ENCODE results near the gene SERPINA3.

SERPINA3 gene

DNA sequence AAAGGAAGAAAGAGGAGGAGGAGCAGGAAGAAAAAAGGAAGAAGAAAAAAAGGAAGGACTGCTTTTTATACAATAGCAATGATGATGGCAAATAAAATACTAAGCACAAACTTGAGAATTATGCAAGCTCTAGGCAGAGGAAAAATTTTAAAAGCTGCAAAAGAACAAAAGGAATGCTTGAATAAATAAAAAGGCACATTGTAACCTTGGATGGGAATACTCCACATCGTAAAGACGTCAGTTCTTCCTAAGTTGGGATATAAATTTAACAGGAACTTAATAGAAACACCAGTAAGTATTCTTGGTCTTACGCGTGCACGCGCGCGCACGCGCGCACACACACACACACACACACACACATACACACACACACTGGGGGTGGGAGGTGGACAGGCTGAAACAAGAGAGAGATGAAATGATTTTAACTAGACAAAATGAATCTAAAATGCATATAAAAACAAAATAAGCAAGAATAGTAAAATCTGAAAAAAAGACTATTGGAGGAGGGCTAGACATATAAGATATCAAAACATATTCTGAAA lies 43.0 kb downstream of the SERPINA3 start:
- FAIRE-seq (no peak), DNase-seq (ENCODE audit: insufficient read length, low spot score) (no peak)
- no peak for TF ChIP-seq POLR2A (IDR thresholded peaks at IDR 0.05; ENCODE audit: low read depth, low read length)

- FAIRE-seq = no peak
- no peak for TF ChIP-seq POLR2A (IDR thresholded peaks at IDR 0.05; ENCODE audit: low read depth, low read length)
- no peak for DNase-seq (ENCODE audit: insufficient read length, low spot score)
These were observed 43.9 kb downstream of the SERPINA3 start for GRCh38 chr14:94656043-94656442.

DNA sequence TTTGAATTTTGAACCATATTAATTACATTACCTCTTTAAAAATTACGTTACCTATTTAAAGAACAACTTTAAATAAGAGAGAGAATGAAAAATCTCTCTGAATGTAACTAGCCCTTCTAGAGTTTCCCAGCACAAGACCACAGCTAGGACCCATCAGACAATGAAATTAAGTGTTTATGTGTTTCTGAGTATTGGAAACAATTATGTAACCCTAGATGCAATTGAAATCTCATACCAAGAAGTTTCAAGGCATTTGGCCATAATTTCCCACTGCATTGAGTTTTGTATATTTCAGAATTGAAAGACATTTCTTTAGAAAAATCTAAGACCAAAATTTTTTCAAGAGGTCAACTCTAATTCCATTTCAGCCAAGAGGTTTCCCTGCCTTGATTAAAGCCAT lies 47.1 kb downstream of the SERPINA3 start:
- TF ChIP-seq POLR2A (IDR thresholded peaks at IDR 0.05; ENCODE audit: low read depth, low read length) = no peak
- FAIRE-seq (no peak), DNase-seq (ENCODE audit: insufficient read length, low spot score) (no peak)

- TF ChIP-seq POLR2A (IDR thresholded peaks at IDR 0.05; ENCODE audit: low read depth, low read length) = no peak
- no peak for FAIRE-seq
- no peak for DNase-seq (ENCODE audit: insufficient read length, low spot score)
These were observed 47.7 kb downstream of the SERPINA3 start for GRCh38 chr14:94659901-94660300.

- DNase-seq (ENCODE audit: insufficient read length, low spot score) (no peak), FAIRE-seq (no peak)
- no peak for TF ChIP-seq POLR2A (IDR thresholded peaks at IDR 0.05; ENCODE audit: low read depth, low read length)
These were observed 48.2 kb downstream of the SERPINA3 start for GRCh38 chr14:94660306-94660946.

- TF ChIP-seq POLR2A (IDR thresholded peaks at IDR 0.05; ENCODE audit: low read depth, low read length) = no peak
- FAIRE-seq (no peak), DNase-seq (ENCODE audit: insufficient read length, low spot score) (no peak)
These were observed 51.3 kb downstream of the SERPINA3 start for GRCh38 chr14:94663538-94663937.

DNA sequence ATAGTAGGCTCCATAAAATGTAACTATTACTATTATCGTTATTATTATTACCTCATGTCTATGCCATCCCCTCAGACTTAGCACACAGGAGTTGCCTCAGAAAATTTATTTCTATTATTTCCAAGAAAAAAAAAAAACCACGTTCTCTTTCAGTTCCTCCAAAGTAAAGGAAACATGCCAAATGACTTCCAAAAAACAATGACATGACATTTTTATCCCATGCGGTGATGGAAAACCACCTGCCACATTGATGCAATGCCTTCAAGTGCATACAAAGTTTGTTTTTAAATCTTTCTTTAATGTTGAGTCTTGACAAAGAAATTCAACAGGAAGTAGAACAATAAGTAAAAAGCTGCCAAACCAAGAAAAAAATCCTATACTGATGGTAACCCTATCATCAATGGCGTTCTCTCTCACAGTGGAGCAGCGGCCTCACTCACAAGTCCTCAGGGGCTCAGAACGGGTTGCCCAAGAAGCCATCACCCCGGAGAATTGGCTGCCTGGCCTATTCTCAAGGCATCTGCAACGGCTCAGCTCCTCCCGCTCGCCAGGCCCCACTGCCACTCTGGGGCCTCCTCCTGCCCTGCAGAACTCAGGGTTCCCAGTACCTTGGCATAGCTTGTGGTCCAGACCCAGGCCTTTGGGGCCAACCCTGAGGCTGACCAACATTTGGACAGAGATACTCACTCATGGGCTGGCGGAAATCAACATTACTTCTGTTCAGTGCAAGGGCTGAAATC lies 51.9 kb downstream of the SERPINA3 start:
- FAIRE-seq (no peak), DNase-seq (ENCODE audit: insufficient read length, low spot score) (no peak)
- no peak for TF ChIP-seq POLR2A (IDR thresholded peaks at IDR 0.05; ENCODE audit: low read depth, low read length)

DNA sequence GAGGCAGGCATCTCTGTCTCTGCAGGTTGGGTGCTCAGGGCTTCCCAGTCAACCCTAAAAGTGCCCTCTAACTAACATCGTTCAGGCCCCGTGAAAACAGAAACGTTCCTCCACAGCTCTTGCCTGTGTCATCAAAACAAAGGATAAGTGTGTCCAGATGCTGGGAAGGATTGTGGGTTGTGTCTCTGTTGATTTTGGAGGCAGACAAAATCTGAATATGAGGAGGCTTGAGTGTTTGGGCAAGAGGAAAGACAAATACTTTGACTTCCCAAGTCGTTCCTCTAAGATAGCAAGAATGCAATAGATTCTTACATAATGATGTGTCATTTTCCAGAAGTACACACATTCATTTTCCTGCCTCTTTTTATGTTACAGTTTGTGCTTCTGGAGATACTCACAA lies 52.9 kb downstream of the SERPINA3 start:
- peak; percentile 38 for FAIRE-seq
- DNase-seq (ENCODE audit: insufficient read length, low spot score) = no peak
- TF ChIP-seq POLR2A (IDR thresholded peaks at IDR 0.05; ENCODE audit: low read depth, low read length) = no peak

DNA sequence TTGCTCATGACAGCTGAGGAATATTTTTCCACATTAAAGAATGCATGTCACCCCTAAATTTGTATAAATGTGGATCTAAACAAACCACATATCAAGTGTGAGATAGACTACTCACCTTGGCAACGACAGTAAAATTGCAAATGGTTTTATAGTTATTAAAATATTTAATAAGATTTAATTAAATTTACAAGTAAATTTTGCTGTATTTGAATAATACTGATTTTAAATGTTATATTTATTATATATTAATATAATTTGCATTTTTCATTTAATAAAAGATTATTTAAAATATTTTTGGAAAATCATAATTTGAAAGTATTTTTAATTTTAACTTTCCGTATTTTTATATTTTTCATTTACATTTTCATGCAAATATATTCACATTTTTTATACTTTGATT lies 53.4 kb downstream of the SERPINA3 start:
- no peak for TF ChIP-seq POLR2A (IDR thresholded peaks at IDR 0.05; ENCODE audit: low read depth, low read length)
- DNase-seq (ENCODE audit: insufficient read length, low spot score) (no peak), FAIRE-seq (no peak)

- FAIRE-seq = no peak
- no peak for TF ChIP-seq POLR2A (IDR thresholded peaks at IDR 0.05; ENCODE audit: low read depth, low read length)
- DNase-seq (ENCODE audit: insufficient read length, low spot score) = no peak
These were observed 58.6 kb downstream of the SERPINA3 start for GRCh38 chr14:94670692-94671285.

DNA sequence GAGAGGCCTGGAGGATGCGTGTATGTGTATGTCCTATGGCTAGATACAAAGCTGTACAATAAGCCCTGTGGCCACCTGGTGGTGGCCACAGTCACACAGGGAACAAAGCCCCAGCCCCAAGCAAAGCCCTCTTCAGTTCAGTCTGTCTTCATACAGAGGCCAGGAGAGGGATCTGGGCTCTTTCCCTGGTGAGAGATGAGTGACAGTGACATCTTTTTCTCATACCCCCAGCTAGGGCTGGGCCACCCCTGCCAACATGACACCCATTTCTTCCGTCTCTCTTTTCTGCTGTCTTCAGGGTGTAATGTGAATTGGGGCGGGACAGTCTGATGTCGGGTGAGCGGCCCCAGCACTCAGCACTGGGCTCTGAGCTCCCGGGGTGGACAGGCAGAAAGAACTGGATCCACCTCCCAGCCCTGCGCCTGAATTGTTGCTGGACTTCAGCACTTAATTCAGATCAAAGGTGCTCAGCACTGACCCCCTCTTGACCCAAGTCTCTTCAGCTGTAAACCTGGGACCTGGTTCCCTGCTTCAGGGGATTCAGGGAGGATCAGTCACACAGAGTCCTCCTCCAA lies 59.8 kb downstream of the SERPINA3 start:
- DNase-seq (ENCODE audit: insufficient read length, low spot score) (no peak), FAIRE-seq (no peak)
- no peak for TF ChIP-seq POLR2A (IDR thresholded peaks at IDR 0.05; ENCODE audit: low read depth, low read length)

DNA sequence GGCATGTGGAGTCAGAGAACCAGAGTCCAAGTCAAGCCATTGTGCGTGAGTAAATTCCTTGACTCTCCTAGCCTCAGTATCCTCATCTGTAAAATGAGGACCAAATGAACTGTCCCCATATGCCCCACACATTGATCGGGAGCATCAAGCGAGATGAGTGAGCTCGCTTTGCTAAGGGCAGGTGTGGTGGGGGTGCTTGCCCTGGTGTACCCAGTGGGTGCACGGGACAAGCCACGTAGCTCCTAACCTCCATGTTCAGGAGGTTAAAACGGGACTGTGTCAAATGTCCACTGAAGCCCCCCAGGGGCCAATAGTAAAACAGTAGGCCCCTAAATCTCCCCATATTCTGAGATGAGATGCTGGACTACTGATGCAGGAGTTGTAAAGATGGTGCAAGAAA lies 60.9 kb downstream of the SERPINA3 start:
- no peak for FAIRE-seq
- no peak for DNase-seq (ENCODE audit: insufficient read length, low spot score)
- TF ChIP-seq POLR2A (IDR thresholded peaks at IDR 0.05; ENCODE audit: low read depth, low read length) = no peak

All from H54 (cell line).